Activated B cell treated with CpG ODN at 0.5 μM for 24 hours (primary cell): ENCODE data around the gene SEPTIN7. TPM values are rescaled to one million over a fixed set of nuclear protein-coding genes. Genes with fewer than 3 reads are reported as not detected.

Experiments used
- ATAC-seq: fragments of 200-7000 bp; cut with Tn5 transposase; one replicate; pipeline ENCODE4 v1.10.0; 2021; ENCODE audit warnings: low read depth, mild to moderate bottlenecking, moderate library complexity
- CTCF ChIA-PET: fragments of 350-600 bp; sonication (Branson Sonifier 250); formaldehyde crosslinking; loops from one replicate; lab custom pipeline; 2021; ENCODE audit warnings: antibody characterized with exemption; lab: Charles Lee
- POLR2A ChIA-PET: fragments of 350-600 bp; sonication (Branson Sonifier 250); formaldehyde crosslinking; loops from one replicate; lab custom pipeline; 2021; ENCODE audit warnings: antibody characterized with exemption; lab: Charles Lee
- DNase-seq: peaks from one replicate; pipeline ENCODE4 v3.0.0; 2022
- H3K27ac Mint-ChIP-seq: one replicate; pipeline ENCODE4 v1.8.0; 2020; ENCODE audit warnings: mixed read lengths
- H3K27me3 Mint-ChIP-seq: one replicate; pipeline ENCODE4 v1.8.0; 2021; ENCODE audit warnings: mixed read lengths
- H3K36me3 Mint-ChIP-seq: one replicate; pipeline ENCODE4 v1.8.0; 2021; ENCODE audit warnings: low read depth, mixed read lengths
- H3K4me1 Mint-ChIP-seq: one replicate; pipeline ENCODE4 v1.8.0; 2021; ENCODE audit warnings: mixed read lengths
- H3K4me3 Mint-ChIP-seq: one replicate; pipeline ENCODE4 v1.8.0; 2020; ENCODE audit warnings: mild to moderate bottlenecking, mixed read lengths
- H3K9me3 Mint-ChIP-seq: one replicate; pipeline ENCODE4 v1.8.0; 2020; ENCODE audit warnings: mixed read lengths
- CTCF ChIP-seq: fragments of 200-600 bp; IDR thresholded peaks from one replicate; pipeline ENCODE4 v1.8.0; 2022; ENCODE audit warnings: antibody characterized with exemption, mild to moderate bottlenecking
- intact Hi-C: fragments of 100-400 bp; cut with micrococcal nuclease; formaldehyde crosslinking; loops from one replicate; pipeline ENCODE4 v1.15.1; 2024
- total RNA-seq: library from RNA; stranded (reverse); gene quantifications from 2 replicates; pipeline ENCODE4 v1.2.3, GENCODE V29; 2022

The SEPTIN7 gene
- total RNA-seq, 1 donor from 2014 or later: 239 TPM

- ChIA-PET POLR2A (no interaction called here), CTCF (interaction anchor here (1.1 kb wide), 1 partner anchor 48 kb away, joined by 3 read pairs; no protein-coding TSS in a partner anchor)
- no peak for DNase-seq
- ATAC-seq: no peak
- no peak for TF ChIP-seq CTCF
- intact Hi-C loops: loop anchor here (2.0 kb wide), 1 partner anchor 17 kb away; no protein-coding TSS in a partner anchor
- Mint-ChIP-seq H3K4me1 (peaks cover 7% of the 10 kb centered on the region), H3K36me3 (no peaks in the 10 kb centered on the region), H3K27me3 (no peaks in the 10 kb centered on the region), H3K27ac (no peak overlapping the region), H3K9me3 (no peaks in the 10 kb centered on the region), H3K4me3 (no peak overlapping the region)
Measured at GRCh38 chr7:35757574-35757973, 43.3 kb upstream of the SEPTIN7 start.

DNA sequence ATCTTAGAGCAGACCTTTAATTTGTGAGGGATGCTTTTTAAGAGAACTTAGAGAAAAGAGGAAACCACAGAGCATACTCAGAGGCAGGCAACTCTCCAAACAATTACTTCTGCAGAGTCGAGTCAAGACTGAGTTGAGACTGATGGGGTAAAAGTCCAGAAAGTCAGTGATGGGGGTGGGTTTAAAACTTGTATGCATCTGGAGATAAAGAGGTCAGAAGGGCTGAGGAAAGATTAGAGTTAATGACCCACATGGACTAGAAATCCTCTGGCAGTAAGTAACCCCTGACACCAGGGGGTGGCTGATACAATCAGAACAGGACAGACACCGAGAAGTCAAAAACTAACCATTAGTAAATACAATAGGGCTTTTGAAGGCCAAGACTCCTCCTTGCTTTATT lies 42.4 kb upstream of the SEPTIN7 start:
- DNase-seq (no peak), ATAC-seq (no peak)
- H3K9me3 Mint-ChIP-seq: no peaks in the 10 kb centered on the region
- H3K27me3 Mint-ChIP-seq: no peaks in the 10 kb centered on the region
- H3K4me3 Mint-ChIP-seq: no peak overlapping the region
- CTCF ChIA-PET: no interaction called here
- no peaks in the 10 kb centered on the region for H3K36me3 Mint-ChIP-seq
- no peak for TF ChIP-seq CTCF
- H3K27ac Mint-ChIP-seq: no peak overlapping the region
- POLR2A ChIA-PET: no interaction called here
- intact Hi-C loops: no loop called here
- peaks cover 7% of the 10 kb centered on the region for H3K4me1 Mint-ChIP-seq

DNA sequence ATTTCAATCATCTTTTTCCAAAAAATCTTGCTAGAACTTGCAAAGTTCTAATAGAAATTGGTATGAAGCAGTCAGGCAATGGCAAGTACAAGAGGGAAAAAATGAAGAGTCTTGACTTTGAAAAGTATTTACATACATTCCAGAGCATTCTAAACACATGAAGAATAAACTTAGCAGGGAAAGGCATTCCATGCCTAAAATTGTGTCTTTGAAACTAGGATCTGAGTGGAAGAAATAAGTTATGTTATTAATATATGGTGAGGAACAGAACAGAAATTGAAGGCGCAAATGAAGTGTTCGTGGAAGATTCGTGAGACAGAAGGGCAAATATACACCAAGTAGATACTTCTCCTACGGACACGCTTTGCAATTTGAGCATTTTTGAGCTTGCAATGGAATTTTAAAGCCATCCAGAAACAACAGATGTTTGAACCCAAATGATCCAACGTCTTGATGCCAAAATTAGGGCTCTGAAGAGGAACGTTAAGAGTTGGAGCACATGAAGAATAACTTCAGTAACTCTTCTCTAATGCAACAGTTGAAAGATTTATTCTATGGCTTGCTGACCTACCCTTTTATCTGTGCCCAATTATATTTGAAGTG lies 40.6 kb upstream of the SEPTIN7 start:
- no peaks in the 10 kb centered on the region for H3K36me3 Mint-ChIP-seq
- CTCF ChIA-PET: no interaction called here
- POLR2A ChIA-PET: no interaction called here
- H3K27ac Mint-ChIP-seq: no peak overlapping the region
- DNase-seq (no peak), ATAC-seq (no peak)
- H3K9me3 Mint-ChIP-seq: no peaks in the 10 kb centered on the region
- no peak overlapping the region for H3K4me3 Mint-ChIP-seq
- no peak for TF ChIP-seq CTCF
- intact Hi-C loops: loop anchor here (5.0 kb wide), 1 partner anchor 37 kb away; no protein-coding TSS in a partner anchor
- peaks cover 7% of the 10 kb centered on the region for H3K4me1 Mint-ChIP-seq
- H3K27me3 Mint-ChIP-seq: no peaks in the 10 kb centered on the region

DNA sequence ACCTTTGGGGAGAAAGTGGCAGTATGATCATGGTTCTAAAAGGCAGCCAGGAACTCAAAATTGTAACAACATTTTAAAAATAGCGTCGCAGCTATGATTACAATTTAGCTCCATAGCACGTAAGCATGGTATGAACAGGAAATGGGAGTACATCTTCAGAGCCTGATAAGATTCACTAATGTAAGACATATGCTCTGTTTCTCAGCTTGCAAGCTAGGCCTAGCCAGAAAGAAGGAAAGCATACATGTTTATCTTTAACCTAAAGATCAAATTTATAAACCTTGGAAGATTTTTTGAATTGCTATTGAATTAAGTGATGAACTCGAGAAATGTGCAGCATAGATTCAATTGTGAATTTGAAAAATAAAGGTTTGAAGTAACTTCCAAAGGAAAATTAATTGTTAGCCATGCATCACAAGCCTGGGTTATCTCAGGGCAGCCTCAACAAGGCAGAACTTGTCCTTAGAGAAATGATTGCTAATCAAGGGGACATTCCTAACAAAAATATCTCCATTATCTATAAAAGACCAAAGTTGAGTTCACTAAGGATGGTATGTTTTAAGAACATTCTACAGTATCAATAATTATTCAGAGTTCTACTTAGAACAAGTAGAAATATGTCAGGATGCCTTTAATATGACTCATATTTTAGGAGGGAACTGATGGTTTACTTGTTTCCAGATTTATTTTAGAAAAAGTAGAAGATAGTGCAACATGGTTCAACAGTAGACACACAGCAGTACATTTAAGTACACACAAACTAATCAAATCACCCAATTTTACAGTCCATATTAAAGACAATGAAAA lies 38.8 kb upstream of the SEPTIN7 start:
- CTCF ChIA-PET: no interaction called here
- no peak for TF ChIP-seq CTCF
- intact Hi-C loops: loop anchor here (2.0 to 5.0 kb wide), 2 partner anchors 15 to 35 kb away; no protein-coding TSS in a partner anchor
- DNase-seq (no peak), ATAC-seq (no peak)
- Mint-ChIP-seq H3K27me3 (no peaks in the 10 kb centered on the region), H3K4me1 (peaks cover 7% of the 10 kb centered on the region), H3K27ac (no peak overlapping the region), H3K9me3 (no peaks in the 10 kb centered on the region), H3K4me3 (no peak overlapping the region), H3K36me3 (no peaks in the 10 kb centered on the region)
- POLR2A ChIA-PET: no interaction called here

DNA sequence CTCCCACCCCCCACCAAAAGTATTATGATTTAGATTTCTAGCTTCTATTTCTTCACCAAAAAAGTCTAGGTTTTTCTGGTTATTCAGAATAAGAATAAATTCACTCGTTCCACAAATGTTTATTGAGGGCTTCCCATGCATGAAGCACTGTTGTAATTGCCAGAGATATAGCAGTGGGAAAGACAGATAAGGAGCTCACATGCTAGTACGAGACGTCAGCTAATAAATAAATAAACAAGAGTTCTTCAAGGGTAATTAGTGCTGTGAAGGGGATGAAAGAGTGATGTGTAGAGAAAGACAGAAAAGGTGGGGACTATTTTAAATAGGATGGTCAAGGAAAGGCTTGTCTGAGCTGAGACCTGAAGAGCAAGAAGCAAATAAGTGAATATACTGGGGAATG lies 38.1 kb upstream of the SEPTIN7 start:
- no peak for ATAC-seq
- ChIA-PET POLR2A (interaction anchor here (0.7 kb wide), 1 partner anchor 73 kb away, joined by 4 read pairs; no protein-coding TSS in a partner anchor), CTCF (no interaction called here)
- Mint-ChIP-seq H3K4me3 (no peak overlapping the region), H3K36me3 (no peaks in the 10 kb centered on the region), H3K27ac (no peak overlapping the region), H3K27me3 (no peaks in the 10 kb centered on the region), H3K4me1 (peaks cover 7% of the 10 kb centered on the region), H3K9me3 (peaks cover 2% of the 10 kb centered on the region)
- TF ChIP-seq CTCF: no peak
- intact Hi-C loops: loop anchor here (2.0 to 5.0 kb wide), 2 partner anchors 14 to 35 kb away; no protein-coding TSS in a partner anchor
- no peak for DNase-seq
